NCI-H748 (cell line): ENCODE data around the gene CKMT1B.
"Not testable (repeated sequence)": the region's sequence is repeated elsewhere in the genome, so short reads cannot be mapped to it uniquely, and the experiment has no call there.

ENCODE experiments used
- DNase-seq: peaks from one replicate; lab custom pipeline; 2025; ENCODE audit not compliant: unreplicated experiment; lab: John Stamatoyannopoulos, UW

The CKMT1B gene

DNA sequence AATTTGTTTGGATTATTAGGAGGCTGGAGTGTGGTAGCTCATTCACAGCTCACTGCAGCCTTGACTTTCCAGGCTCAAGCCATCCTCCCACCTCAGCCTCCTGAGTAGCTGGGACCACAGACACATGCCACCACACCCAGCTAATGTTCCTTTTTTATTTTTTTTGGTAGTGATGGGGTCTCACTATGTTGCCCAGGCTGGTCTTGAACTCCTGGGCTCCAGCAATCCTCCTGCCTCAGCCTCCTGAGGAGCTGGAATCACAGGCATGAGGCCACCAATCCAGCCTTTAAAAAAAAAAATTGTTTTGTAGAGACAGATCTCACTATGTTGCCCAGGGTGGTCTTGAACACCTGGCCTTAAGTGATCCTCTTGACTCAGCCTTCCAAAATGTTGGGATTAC is 33.1 kb downstream of the CKMT1B start:
- DNase-seq: not testable (repeated sequence)

- not testable (repeated sequence) for DNase-seq
Measured at GRCh38 chr15:43638464-43639204, 44.8 kb downstream of the CKMT1B start.
